Measurements from ENCODE around the gene SH3BP5L.
"Not testable (repeated sequence)": the region's sequence is repeated elsewhere in the genome, so short reads cannot be mapped to it uniquely, and the experiment has no call there.

The SH3BP5L gene

GRCh38 chr1:248808876-248809275 lies 16.8 kb downstream of the SH3BP5L start:
- ChIA-PET CTCF (interaction anchor here (5.8 to 11.5 kb wide), 2 partner anchors 13 to 108 kb away, joined by 53 to 186 read pairs; partner anchors contain the start of gene OR14I1), POLR2A (no interaction called here)
- DNase-seq, result no peak
- 97% methylated on average over 5 of the region's 9 CpGs for WGBS (ENCODE audit: insufficient coverage)
- H3K9me3 ChIP-seq (ENCODE audit: control extremely low read depth in 1 of 5, control insufficient read depth in 4 of 5, insufficient read depth in 2 of 5, low read depth in 1 of 5, low read length in 4 of 5), result no peaks in the 10 kb centered on the region
- H3K4me1 ChIP-seq (ENCODE audit: control extremely low read depth in 1 of 4, control insufficient read depth in 4 of 4, insufficient read depth in 4 of 4, low read length in 3 of 4), result peaks cover 19 to 45% (median 40%) of the 10 kb centered on the region in 4 experiments
- no peaks in the 10 kb centered on the region for H3K27me3 ChIP-seq (replicated peaks in 2 of 5; ENCODE audit: control insufficient read depth in 4 of 5, insufficient read depth in 5 of 5, low read length in 4 of 5)
- H3K27ac ChIP-seq (ENCODE audit: insufficient read depth in 1 of 2, low read depth in 1 of 2, low read length in 2 of 2, poor library complexity in 1 of 2, severe bottlenecking in 2 of 2), result no peak overlapping the region
- H3K36me3 ChIP-seq (ENCODE audit: control insufficient read depth in 4 of 4, insufficient read depth in 4 of 4, low read length in 3 of 4), result peaks cover 2 to 35% (median 21%) of the 10 kb centered on the region in 4 experiments
- no peak overlapping the region for H3K4me3 ChIP-seq (ENCODE audit: control insufficient read depth in 1 of 7, extremely low read depth in 1 of 7, insufficient read depth in 4 of 7, low read depth in 2 of 7, low read length in 6 of 7)

- POLR2A ChIA-PET, result no interaction called here
- Histone ChIP-seq H3K36me3 (ENCODE audit: control insufficient read depth in 4 of 4, insufficient read depth in 4 of 4, low read length in 3 of 4) (peaks cover 0 to 19% (median 5%) of the 10 kb centered on the region in 4 experiments), H3K4me3 (ENCODE audit: control insufficient read depth in 1 of 7, extremely low read depth in 1 of 7, insufficient read depth in 4 of 7, low read depth in 2 of 7, low read length in 6 of 7) (peak overlapping the region in 1 of 7 experiments; percentile 8), H3K27me3 (replicated peaks in 2 of 5; ENCODE audit: control insufficient read depth in 4 of 5, insufficient read depth in 5 of 5, low read length in 4 of 5) (no peaks in the 10 kb centered on the region), H3K9me3 (ENCODE audit: control extremely low read depth in 1 of 5, control insufficient read depth in 4 of 5, insufficient read depth in 2 of 5, low read depth in 1 of 5, low read length in 4 of 5) (peaks cover 0 to 4% (median 0%) of the 10 kb centered on the region in 5 experiments), H3K4me1 (ENCODE audit: control extremely low read depth in 1 of 4, control insufficient read depth in 4 of 4, insufficient read depth in 4 of 4, low read length in 3 of 4) (peaks cover 19 to 49% (median 43%) of the 10 kb centered on the region in 4 experiments), H3K27ac (ENCODE audit: insufficient read depth in 1 of 2, low read depth in 1 of 2, low read length in 2 of 2, poor library complexity in 1 of 2, severe bottlenecking in 2 of 2) (no peak overlapping the region)
- DNase-seq, result peak; percentile 54 to 72 (median 70)
- 52% methylated on average over 14 of the region's 15 CpGs for WGBS (ENCODE audit: insufficient coverage)
- CTCF ChIA-PET, result interaction anchor here (0.9 to 11.5 kb wide), 12 partner anchors 9 to 870 kb away, joined by 3 to 186 read pairs (median 5); partner anchors contain the start of genes OR14I1 and ZNF672
Measured at GRCh38 chr1:248807067-248807737, 18.5 kb downstream of the SH3BP5L start.

GRCh38 chr1:248805876-248806275 lies 19.8 kb downstream of the SH3BP5L start:
- H3K9me3 ChIP-seq (ENCODE audit: control extremely low read depth in 1 of 5, control insufficient read depth in 4 of 5, insufficient read depth in 2 of 5, low read depth in 1 of 5, low read length in 4 of 5), result peaks cover 0 to 5% (median 0%) of the 10 kb centered on the region in 5 experiments
- H3K27me3 ChIP-seq (replicated peaks in 2 of 5; ENCODE audit: control insufficient read depth in 4 of 5, insufficient read depth in 5 of 5, low read length in 4 of 5), result no peaks in the 10 kb centered on the region
- H3K4me1 ChIP-seq (ENCODE audit: control extremely low read depth in 1 of 4, control insufficient read depth in 4 of 4, insufficient read depth in 4 of 4, low read length in 3 of 4), result peaks cover 19 to 44% (median 39%) of the 10 kb centered on the region in 4 experiments
- no peak overlapping the region for H3K27ac ChIP-seq (ENCODE audit: insufficient read depth in 1 of 2, low read depth in 1 of 2, low read length in 2 of 2, poor library complexity in 1 of 2, severe bottlenecking in 2 of 2)
- 100% methylated on average over 1 of the region's 1 CpG for WGBS (ENCODE audit: insufficient coverage)
- H3K4me3 ChIP-seq (ENCODE audit: control insufficient read depth in 1 of 7, extremely low read depth in 1 of 7, insufficient read depth in 4 of 7, low read depth in 2 of 7, low read length in 6 of 7), result peak overlapping the region in 2 of 7 experiments; percentile 59 to 64
- CTCF ChIA-PET, result interaction anchor here (0.5 to 11.5 kb wide), 15 partner anchors 10 to 869 kb away, joined by 3 to 186 read pairs (median 6); partner anchors contain the start of gene OR14I1
- POLR2A ChIA-PET, result interaction anchor here (1.1 kb wide), 1 partner anchor 98 kb away, joined by 3 read pairs; no protein-coding TSS in a partner anchor
- H3K36me3 ChIP-seq (ENCODE audit: control insufficient read depth in 4 of 4, insufficient read depth in 4 of 4, low read length in 3 of 4), result peaks cover 0 to 5% (median 0%) of the 10 kb centered on the region in 4 experiments
- peak in 2 of 3 donors; percentile 84 to 88 for DNase-seq

- ChIA-PET CTCF (interaction anchor here (0.6 to 11.5 kb wide), 13 partner anchors 11 to 869 kb away, joined by 3 to 186 read pairs (median 6); partner anchors contain the start of gene OR14I1), POLR2A (interaction anchor here (1.4 kb wide), 1 partner anchor 21 kb away, joined by 3 read pairs; the partner anchor contains the start of gene SH3BP5L)
- 4% methylated on average over 10 of the region's 10 CpGs for WGBS (ENCODE audit: insufficient coverage)
- Histone ChIP-seq H3K4me1 (ENCODE audit: control extremely low read depth in 1 of 4, control insufficient read depth in 4 of 4, insufficient read depth in 4 of 4, low read length in 3 of 4) (peaks cover 19 to 40% (median 36%) of the 10 kb centered on the region in 4 experiments), H3K4me3 (ENCODE audit: control insufficient read depth in 1 of 7, extremely low read depth in 1 of 7, insufficient read depth in 4 of 7, low read depth in 2 of 7, low read length in 6 of 7) (peak overlapping the region in 5 of 7 experiments; percentile 19 to 64 (median 47)), H3K36me3 (ENCODE audit: control insufficient read depth in 4 of 4, insufficient read depth in 4 of 4, low read length in 3 of 4) (no peaks in the 10 kb centered on the region), H3K9me3 (ENCODE audit: control extremely low read depth in 1 of 5, control insufficient read depth in 4 of 5, insufficient read depth in 2 of 5, low read depth in 1 of 5, low read length in 4 of 5) (peaks cover 0 to 5% (median 0%) of the 10 kb centered on the region in 5 experiments), H3K27me3 (replicated peaks in 2 of 5; ENCODE audit: control insufficient read depth in 4 of 5, insufficient read depth in 5 of 5, low read length in 4 of 5) (no peaks in the 10 kb centered on the region), H3K27ac (ENCODE audit: insufficient read depth in 1 of 2, low read depth in 1 of 2, low read length in 2 of 2, poor library complexity in 1 of 2, severe bottlenecking in 2 of 2) (peak overlapping the region in 1 of 2 experiments; percentile 20)
- peak; percentile 80 to 96 (median 94) for DNase-seq
Measured at GRCh38 chr1:248804771-248805681, 20.7 kb downstream of the SH3BP5L start.

- H3K4me3 ChIP-seq (ENCODE audit: control insufficient read depth in 1 of 7, extremely low read depth in 1 of 7, insufficient read depth in 4 of 7, low read depth in 2 of 7, low read length in 6 of 7); H3K27me3 ChIP-seq (replicated peaks in 2 of 5; ENCODE audit: control insufficient read depth in 4 of 5, insufficient read depth in 5 of 5, low read length in 4 of 5); DNase-seq; H3K9me3 ChIP-seq (ENCODE audit: control extremely low read depth in 1 of 5, control insufficient read depth in 4 of 5, insufficient read depth in 2 of 5, low read depth in 1 of 5, low read length in 4 of 5); H3K36me3 ChIP-seq (ENCODE audit: control insufficient read depth in 4 of 4, insufficient read depth in 4 of 4, low read length in 3 of 4); POLR2A ChIA-PET; H3K27ac ChIP-seq (ENCODE audit: insufficient read depth in 1 of 2, low read depth in 1 of 2, low read length in 2 of 2, poor library complexity in 1 of 2, severe bottlenecking in 2 of 2): not testable (repeated sequence)
- H3K4me1 ChIP-seq (ENCODE audit: control extremely low read depth in 1 of 4, control insufficient read depth in 4 of 4, insufficient read depth in 4 of 4, low read length in 3 of 4), result peaks cover 19 to 40% (median 36%) of the 10 kb centered on the region in 4 experiments
- WGBS (ENCODE audit: insufficient coverage), result 95% methylated on average over 15 of the region's 15 CpGs
- CTCF ChIA-PET, result interaction anchor here (4.7 to 11.5 kb wide), 3 partner anchors 18 to 182 kb away, joined by 53 to 186 read pairs (median 58); partner anchors contain the start of gene OR14I1
Measured at GRCh38 chr1:248803501-248803900, 22.2 kb downstream of the SH3BP5L start.

GRCh38 chr1:248802454-248802853 lies 23.3 kb downstream of the SH3BP5L start:
- no peak overlapping the region for H3K27ac ChIP-seq (ENCODE audit: insufficient read depth in 1 of 2, low read depth in 1 of 2, low read length in 2 of 2, poor library complexity in 1 of 2, severe bottlenecking in 2 of 2)

More at GRCh38 chr1:248802454-248802853, 23.3 kb downstream of the SH3BP5L start:
- H3K36me3 ChIP-seq (ENCODE audit: control insufficient read depth in 4 of 4, insufficient read depth in 4 of 4, low read length in 3 of 4), result no peaks in the 10 kb centered on the region
- H3K4me1 ChIP-seq (ENCODE audit: control extremely low read depth in 1 of 4, control insufficient read depth in 4 of 4, insufficient read depth in 4 of 4, low read length in 3 of 4), result peaks cover 19 to 39% (median 34%) of the 10 kb centered on the region in 4 experiments
- DNase-seq, result no peak
- no peaks in the 10 kb centered on the region for H3K27me3 ChIP-seq (replicated peaks in 2 of 5; ENCODE audit: control insufficient read depth in 4 of 5, insufficient read depth in 5 of 5, low read length in 4 of 5)
- ChIA-PET CTCF (no interaction called here), POLR2A (no interaction called here)
- WGBS (ENCODE audit: insufficient coverage), result 95% methylated on average over 6 of the region's 6 CpGs
- no peak overlapping the region for H3K4me3 ChIP-seq (ENCODE audit: control insufficient read depth in 1 of 7, extremely low read depth in 1 of 7, insufficient read depth in 4 of 7, low read depth in 2 of 7, low read length in 6 of 7)
- peaks cover 0 to 5% (median 0%) of the 10 kb centered on the region in 5 experiments for H3K9me3 ChIP-seq (ENCODE audit: control extremely low read depth in 1 of 5, control insufficient read depth in 4 of 5, insufficient read depth in 2 of 5, low read depth in 1 of 5, low read length in 4 of 5)
